Measurements from ENCODE around the gene PSMB7. TPM values are rescaled to one million over a fixed set of nuclear protein-coding genes. Genes with fewer than 3 reads are reported as not detected.

Gene PSMB7
- total and polyA plus RNA-seq, 2 of the 8 experiments (the other 6 are each of a cell fraction or from before 2014, with no cell fraction given): 222 to 357 TPM

DNA sequence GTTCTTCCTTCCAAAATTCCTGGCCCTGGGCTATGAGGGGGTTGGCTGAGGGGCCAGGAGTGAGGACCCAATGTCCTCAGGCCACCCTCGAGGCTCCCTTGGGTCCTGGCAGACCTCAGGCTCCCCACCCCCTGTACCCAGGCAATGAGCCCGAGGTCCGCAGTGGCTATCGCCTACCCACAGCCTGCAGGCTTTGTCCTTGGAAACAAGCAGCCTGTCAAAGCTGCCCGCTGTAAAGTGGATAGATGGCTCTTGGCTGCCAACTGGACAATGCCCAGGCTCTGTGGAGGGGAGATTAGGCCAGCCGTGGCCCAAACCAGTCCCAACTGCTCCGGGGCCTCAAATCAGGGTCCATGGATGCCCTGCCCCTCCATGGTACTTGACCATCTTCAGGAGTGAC is 32.8 kb upstream of the PSMB7 start (continued):
- TF ChIP-seq, protein P1, sequence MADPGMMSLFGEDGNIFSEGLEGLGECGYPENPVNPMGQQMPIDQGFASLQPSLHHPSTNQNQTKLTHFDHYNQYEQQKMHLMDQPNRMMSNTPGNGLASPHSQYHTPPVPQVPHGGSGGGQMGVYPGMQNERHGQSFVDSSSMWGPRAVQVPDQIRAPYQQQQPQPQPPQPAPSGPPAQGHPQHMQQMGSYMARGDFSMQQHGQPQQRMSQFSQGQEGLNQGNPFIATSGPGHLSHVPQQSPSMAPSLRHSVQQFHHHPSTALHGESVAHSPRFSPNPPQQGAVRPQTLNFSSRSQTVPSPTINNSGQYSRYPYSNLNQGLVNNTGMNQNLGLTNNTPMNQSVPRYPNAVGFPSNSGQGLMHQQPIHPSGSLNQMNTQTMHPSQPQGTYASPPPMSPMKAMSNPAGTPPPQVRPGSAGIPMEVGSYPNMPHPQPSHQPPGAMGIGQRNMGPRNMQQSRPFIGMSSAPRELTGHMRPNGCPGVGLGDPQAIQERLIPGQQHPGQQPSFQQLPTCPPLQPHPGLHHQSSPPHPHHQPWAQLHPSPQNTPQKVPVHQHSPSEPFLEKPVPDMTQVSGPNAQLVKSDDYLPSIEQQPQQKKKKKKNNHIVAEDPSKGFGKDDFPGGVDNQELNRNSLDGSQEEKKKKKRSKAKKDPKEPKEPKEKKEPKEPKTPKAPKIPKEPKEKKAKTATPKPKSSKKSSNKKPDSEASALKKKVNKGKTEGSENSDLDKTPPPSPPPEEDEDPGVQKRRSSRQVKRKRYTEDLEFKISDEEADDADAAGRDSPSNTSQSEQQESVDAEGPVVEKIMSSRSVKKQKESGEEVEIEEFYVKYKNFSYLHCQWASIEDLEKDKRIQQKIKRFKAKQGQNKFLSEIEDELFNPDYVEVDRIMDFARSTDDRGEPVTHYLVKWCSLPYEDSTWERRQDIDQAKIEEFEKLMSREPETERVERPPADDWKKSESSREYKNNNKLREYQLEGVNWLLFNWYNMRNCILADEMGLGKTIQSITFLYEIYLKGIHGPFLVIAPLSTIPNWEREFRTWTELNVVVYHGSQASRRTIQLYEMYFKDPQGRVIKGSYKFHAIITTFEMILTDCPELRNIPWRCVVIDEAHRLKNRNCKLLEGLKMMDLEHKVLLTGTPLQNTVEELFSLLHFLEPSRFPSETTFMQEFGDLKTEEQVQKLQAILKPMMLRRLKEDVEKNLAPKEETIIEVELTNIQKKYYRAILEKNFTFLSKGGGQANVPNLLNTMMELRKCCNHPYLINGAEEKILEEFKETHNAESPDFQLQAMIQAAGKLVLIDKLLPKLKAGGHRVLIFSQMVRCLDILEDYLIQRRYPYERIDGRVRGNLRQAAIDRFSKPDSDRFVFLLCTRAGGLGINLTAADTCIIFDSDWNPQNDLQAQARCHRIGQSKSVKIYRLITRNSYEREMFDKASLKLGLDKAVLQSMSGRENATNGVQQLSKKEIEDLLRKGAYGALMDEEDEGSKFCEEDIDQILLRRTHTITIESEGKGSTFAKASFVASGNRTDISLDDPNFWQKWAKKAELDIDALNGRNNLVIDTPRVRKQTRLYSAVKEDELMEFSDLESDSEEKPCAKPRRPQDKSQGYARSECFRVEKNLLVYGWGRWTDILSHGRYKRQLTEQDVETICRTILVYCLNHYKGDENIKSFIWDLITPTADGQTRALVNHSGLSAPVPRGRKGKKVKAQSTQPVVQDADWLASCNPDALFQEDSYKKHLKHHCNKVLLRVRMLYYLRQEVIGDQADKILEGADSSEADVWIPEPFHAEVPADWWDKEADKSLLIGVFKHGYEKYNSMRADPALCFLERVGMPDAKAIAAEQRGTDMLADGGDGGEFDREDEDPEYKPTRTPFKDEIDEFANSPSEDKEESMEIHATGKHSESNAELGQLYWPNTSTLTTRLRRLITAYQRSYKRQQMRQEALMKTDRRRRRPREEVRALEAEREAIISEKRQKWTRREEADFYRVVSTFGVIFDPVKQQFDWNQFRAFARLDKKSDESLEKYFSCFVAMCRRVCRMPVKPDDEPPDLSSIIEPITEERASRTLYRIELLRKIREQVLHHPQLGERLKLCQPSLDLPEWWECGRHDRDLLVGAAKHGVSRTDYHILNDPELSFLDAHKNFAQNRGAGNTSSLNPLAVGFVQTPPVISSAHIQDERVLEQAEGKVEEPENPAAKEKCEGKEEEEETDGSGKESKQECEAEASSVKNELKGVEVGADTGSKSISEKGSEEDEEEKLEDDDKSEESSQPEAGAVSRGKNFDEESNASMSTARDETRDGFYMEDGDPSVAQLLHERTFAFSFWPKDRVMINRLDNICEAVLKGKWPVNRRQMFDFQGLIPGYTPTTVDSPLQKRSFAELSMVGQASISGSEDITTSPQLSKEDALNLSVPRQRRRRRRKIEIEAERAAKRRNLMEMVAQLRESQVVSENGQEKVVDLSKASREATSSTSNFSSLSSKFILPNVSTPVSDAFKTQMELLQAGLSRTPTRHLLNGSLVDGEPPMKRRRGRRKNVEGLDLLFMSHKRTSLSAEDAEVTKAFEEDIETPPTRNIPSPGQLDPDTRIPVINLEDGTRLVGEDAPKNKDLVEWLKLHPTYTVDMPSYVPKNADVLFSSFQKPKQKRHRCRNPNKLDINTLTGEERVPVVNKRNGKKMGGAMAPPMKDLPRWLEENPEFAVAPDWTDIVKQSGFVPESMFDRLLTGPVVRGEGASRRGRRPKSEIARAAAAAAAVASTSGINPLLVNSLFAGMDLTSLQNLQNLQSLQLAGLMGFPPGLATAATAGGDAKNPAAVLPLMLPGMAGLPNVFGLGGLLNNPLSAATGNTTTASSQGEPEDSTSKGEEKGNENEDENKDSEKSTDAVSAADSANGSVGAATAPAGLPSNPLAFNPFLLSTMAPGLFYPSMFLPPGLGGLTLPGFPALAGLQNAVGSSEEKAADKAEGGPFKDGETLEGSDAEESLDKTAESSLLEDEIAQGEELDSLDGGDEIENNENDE (IDR thresholded peaks at IDR 0.05; ENCODE audit: insufficient replicate concordance, low read length): no peak
- TF ChIP-seq, protein P2, sequence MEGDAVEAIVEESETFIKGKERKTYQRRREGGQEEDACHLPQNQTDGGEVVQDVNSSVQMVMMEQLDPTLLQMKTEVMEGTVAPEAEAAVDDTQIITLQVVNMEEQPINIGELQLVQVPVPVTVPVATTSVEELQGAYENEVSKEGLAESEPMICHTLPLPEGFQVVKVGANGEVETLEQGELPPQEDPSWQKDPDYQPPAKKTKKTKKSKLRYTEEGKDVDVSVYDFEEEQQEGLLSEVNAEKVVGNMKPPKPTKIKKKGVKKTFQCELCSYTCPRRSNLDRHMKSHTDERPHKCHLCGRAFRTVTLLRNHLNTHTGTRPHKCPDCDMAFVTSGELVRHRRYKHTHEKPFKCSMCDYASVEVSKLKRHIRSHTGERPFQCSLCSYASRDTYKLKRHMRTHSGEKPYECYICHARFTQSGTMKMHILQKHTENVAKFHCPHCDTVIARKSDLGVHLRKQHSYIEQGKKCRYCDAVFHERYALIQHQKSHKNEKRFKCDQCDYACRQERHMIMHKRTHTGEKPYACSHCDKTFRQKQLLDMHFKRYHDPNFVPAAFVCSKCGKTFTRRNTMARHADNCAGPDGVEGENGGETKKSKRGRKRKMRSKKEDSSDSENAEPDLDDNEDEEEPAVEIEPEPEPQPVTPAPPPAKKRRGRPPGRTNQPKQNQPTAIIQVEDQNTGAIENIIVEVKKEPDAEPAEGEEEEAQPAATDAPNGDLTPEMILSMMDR (IDR thresholded peaks at IDR 0.05; ENCODE audit: control extremely low read depth in 1 of 3, insufficient read depth in 1 of 3, low read depth in 1 of 3, low read length in 3 of 3): no peak
- no peak for TF ChIP-seq JUND (IDR thresholded peaks at IDR 0.05; ENCODE audit: low read length)
- TF ChIP-seq SIRT6 (IDR thresholded peaks at IDR 0.05; ENCODE audit: low read length): no peak
- no peak for TF ChIP-seq CHD1 (IDR thresholded peaks at IDR 0.05; ENCODE audit: low read depth, low read length)
- TF ChIP-seq TBP (IDR thresholded peaks at IDR 0.05; ENCODE audit: low read depth, low read length): no peak
- no peak for TF ChIP-seq SIX5 (IDR thresholded peaks at IDR 0.05; ENCODE audit: low read depth, low read length)

Data from H1 (cell line).